GF-D8 (cell line): ENCODE measurements around the gene MR1.

Experiments
- DNase-seq: peaks from one replicate; lab custom pipeline; 2025; lab: John Stamatoyannopoulos, UW

MR1 gene

DNA sequence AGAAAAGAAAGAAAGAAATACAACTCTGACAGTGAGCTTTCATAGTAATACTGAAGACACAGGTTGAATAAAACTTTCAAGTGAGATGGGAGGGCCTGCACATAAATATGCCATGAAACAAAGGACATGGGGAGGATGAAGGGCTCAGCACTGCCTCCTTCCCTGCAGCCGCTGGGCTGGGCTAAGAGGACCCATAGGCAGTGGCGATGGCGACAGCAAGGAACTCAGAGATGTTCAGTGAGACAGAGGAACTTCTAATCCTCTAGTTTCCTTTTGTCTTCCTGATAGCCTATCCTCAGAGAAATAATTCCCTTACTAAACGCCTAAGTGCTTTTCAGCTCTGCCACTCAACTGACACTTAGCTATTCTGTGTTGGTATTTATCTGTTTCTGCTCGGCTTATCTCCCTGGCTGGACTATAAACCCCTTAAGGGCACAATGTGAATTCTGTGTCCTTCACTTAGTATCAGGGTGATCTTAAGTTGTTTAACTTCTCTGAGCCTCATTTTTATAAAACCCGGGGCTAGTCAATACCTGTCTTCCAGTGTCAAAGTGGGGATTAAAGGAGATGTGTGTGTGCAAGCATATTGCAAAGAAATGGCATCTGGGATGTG lies 30.3 kb downstream of the MR1 start:
- DNase-seq, result no peak

DNA sequence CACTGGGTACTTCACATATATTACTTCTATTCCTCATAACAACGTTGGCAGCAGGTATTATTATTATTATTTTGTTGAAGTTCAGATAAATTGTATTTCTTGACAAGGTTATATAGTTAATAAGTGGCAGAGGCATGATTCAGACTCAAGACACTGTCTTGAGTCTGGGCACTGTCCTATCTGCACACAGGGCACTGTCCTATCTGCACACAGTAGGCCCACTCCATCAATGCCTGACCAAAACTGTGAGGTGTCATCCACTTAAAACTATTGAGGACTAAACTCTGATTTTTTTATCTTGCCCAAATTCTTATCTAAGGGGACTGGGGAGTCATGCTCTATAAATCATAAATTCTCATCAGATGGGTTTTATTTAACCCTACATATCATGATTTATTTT lies 30.9 kb downstream of the MR1 start:
- DNase-seq, result no peak

DNA sequence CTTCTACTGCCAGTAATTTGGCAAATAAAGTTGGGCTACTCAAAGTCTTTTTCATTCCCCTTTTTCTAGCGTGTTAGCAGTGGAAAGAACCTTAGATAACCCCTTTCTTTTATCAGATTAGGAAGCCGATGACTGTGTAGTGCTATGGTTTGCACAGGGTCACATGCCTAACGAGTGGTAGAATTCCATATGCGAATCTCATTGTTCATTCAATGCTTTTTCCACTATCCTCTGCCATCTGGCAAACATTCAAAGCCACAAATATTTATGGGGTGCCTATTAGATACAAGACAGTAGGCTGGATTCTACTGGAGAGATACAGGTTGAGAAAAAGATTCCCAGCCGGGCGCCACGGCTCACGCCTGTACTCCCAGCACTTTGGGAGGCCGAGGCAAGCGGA lies 39.9 kb downstream of the MR1 start:
- no peak for DNase-seq

DNA sequence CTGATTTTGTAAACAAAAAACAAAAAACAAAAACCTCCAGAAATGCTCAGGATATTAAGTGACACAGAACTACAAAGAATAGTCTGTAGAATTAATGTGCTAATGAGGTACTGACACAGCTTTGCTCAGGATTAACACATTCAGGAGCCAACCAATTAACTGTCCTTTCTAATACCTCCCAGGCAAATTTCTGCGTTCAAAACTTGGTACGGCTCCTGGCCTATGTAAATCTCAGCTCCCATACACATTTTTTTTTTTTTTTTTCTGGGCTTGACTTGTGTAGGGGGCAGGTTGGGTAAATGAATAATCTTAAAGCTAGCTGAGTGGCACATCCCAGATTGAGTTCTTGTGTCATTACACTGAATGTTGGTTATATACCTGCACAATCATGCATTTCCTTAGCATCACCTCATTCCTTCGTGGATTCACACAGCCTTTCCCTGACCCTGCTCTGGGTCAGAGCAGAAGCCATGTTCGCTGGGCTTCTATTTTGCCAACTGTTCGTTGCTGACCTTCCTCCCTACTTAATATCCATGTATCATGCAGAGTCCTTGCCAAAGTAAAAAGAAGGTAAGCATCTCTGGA lies 42.1 kb downstream of the MR1 start:
- no peak for DNase-seq

DNA sequence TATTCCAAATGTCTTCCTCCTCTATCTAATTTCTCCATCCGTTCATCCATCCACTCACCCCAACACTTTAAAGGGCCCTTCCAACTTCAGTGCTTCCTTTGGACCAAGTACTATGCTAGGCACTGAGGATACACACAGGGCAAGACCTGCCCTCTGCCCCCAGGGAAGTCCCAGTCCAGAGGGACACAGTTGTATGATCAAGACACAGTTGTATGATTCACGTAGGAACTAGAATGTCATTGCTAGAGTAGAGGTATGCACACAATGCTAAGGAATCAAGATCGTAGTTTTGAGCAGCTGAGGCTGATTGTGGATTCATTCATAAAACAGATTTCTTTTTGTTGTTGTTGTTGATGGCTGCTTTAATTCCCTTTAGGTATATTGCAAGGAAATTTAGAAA lies 43.1 kb downstream of the MR1 start:
- DNase-seq, result no peak

DNA sequence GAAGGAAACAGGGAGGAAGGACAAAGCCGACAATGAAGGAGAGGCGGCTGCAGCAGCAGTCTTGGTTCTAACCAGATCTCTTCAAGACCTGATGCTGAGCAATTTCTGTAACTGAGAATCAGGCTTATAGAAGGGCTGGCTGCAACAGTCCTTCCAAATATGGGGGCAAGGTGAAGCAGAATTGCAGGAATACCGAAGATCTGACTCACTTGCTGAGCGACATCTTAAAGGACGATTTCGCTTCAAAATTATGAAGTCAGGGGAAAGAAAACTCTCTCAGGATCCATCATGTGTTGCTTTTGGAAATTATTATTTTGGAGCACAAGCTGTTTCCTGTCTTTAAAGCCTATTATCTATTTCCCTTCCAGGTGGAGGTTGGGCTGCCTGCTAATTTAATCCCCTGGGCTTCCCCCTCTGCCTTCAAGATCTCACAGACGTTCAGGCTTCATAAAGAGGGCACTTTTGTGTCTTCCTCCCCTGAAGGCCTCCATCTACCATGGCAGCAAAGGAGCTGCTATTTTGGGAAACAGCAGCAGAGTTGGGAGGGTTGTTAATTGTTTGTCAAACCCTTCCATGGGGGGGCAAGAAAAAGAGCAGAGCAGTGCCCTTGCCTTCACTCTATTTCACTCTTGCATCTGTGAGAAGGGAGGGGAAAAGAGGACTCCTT lies 43.9 kb downstream of the MR1 start:
- DNase-seq, result no peak

DNA sequence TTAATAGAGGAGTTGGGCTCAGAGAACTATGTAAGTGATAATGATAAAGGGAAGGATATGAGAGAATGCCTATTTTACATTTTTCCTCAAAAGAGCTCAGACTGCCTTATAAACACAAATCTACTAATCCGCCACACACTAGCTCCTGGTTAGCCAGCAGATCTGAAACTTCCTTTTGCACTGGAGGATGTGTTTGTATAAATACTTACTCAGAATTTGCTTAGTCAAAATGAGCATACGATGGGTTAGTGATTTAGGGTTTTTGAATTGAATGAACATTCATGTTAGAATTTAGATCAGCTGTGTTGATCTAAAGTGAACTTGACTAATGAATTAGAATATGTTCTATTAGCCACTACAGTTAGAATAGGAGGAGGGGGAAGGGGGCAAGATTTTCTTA lies 45.6 kb downstream of the MR1 start:
- no peak for DNase-seq

DNA sequence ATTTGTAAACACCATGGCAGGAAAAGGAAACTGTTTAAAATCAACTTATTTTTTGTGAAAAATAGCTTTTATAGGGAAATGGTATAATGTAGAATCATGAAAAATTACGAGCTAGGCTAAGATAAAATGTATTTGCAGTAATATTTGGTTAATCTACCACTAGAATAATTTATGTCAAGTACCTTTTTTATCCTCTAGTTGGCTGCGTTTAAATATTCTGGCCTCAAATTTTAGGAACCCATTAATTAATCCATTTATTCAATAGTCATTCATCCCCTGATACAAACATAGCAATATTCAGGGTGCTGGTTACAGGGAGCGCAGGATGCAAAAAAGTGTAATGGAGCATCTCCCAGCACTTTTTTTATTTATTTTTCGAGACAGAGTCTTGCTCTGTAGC lies 46.1 kb downstream of the MR1 start:
- no peak for DNase-seq

DNA sequence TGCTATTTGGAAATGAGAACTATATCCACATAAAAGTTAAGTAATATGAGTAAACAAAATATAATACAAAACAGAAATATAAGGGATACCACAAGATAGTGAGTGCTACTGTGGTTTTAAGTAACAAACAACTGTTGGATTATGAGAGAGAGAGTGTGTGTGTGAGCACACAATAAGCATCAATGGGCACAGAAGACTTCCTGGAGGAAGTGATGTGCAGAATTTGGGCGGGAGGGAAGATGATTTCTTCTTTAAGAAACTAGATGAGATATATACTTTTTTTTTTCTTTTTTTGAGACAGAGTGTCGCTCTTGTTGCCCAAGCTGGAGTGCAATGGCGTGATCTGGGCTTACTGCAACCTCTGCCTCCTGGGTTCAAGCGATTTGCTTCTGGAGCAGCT lies 46.8 kb downstream of the MR1 start:
- no peak for DNase-seq

DNA sequence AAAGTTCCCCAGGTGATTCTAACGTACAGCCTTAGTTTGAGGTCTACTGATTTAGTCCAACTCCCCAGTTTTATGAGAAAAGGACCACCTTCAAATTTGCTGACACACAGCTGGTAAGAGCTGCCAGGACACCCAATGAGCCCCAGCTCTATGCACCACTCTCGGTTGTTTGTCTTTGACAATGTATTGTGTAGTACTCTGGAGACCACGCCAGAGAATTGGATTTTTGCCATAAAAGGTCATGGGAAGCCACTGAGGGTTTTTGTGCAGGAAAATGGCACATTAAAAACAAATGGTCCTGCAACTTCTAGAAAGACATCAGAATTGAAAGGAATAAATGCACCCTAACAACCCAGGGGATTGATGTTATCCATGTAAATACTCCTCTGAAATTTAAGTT lies 47.6 kb downstream of the MR1 start:
- no peak for DNase-seq

DNA sequence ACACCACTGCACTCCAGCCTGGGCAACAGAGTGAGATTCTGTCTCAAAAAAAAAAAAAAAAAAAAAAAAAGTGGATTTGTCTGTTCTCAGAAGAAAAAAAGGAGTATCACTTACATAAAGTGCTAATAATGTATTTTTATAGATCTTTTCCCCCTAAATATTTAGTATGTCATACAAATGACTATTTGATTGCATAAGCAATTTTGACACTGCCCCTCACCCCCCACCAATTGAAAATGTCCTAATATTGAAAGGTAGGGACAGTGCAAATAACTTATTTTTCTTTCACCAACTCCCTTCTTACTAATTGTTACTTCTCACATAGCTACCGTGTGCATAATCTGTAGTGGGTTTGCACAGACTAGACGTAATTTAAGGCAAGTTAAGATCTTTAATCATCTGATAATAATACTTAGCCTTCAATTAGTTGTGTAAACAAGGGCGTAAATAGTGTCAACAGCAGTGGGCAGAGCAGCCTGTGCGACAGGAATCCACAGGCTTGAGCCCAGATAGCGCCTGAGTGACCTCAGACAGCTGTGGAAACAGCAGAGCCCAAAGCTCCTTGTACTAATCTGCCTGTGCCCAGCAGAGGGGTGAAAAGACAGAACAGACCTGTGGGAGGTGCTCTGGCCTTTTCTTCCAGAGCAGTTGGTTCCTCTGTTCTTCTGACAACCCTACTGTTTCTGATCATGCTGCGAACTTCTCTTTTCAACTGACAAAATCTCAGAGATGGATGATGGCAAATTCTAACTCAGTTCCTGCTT lies 50.2 kb downstream of the MR1 start:
- peak; percentile 76 for DNase-seq

DNA sequence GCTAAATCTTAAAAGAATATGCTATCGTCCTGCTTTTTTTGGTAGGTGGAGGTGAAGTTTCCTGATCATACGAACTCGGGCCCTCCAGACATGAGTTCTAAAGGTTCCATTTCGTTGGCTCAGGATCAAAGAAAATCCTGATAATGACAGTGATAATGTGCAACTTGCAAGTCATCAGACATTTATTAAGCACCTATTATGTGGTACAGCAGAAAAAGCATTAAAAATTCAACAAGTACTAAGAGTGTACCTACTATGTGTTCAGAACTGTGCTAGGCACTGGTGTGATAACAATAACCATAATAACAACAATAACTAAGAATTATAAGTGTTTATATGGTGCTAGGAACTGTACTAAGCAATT lies 50.8 kb downstream of the MR1 start:
- DNase-seq, result no peak

DNA sequence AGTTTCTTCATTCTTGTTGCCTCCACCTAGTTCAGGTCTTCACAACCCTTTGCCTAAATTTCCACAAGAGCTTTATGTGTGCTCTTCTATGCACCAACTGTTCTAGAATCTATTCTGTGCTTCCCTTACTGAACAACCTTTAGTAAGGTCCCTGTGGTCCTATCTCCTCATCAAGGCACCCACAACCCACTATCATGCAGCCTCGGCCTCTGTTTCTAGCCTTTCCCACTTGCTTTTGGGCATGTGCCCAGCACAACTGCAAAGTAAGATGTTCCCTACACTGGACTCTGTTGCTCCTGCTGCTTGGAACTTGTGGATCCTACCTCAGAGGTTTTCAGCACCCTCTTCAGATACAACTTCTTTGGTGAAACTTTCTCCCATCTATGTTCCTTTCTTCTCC lies 52.3 kb downstream of the MR1 start:
- no peak for DNase-seq

DNA sequence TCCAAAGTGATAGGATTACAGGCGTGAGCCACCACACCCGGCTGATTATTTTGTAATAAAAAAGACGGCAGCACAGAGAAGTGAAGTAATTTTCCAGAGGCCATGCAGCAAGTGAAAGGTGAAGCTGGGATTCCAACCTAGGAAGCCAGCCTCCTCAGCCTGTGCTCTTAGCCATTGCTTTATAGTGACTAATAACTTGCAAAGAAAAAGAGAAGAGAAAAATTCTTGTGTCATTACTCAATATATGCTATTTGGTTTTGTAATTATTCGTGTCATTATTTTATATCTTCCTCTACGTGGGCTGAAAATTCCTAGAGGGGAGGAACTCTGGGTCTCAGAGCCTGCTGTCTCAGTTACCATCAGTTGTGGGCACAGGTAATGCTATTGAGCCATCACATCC lies 53.1 kb downstream of the MR1 start:
- DNase-seq, result no peak

DNA sequence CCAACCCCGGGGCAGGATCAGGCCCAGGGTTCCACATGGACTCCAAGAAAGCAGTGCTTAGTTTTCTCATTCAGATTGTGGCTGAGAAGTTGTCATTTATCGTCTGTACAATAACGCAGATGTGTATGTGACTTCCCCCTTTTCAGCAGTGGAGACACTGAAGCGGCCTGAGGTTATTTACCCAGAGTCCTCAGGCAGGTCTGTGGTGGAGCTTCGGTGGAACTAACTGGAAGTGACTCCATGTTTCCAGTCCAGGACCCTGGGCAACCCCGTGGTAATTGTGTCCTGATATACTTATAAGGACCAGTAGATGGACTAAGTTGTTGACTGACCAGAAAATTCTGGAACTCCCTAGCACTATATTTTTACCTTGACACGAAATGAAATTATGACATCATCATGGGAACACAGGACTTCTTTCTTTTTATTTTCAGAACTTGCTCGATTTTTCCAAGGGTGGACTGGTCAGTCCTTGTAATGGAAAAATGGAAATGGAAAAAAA lies 53.7 kb downstream of the MR1 start:
- DNase-seq, result peak; percentile 82

DNA sequence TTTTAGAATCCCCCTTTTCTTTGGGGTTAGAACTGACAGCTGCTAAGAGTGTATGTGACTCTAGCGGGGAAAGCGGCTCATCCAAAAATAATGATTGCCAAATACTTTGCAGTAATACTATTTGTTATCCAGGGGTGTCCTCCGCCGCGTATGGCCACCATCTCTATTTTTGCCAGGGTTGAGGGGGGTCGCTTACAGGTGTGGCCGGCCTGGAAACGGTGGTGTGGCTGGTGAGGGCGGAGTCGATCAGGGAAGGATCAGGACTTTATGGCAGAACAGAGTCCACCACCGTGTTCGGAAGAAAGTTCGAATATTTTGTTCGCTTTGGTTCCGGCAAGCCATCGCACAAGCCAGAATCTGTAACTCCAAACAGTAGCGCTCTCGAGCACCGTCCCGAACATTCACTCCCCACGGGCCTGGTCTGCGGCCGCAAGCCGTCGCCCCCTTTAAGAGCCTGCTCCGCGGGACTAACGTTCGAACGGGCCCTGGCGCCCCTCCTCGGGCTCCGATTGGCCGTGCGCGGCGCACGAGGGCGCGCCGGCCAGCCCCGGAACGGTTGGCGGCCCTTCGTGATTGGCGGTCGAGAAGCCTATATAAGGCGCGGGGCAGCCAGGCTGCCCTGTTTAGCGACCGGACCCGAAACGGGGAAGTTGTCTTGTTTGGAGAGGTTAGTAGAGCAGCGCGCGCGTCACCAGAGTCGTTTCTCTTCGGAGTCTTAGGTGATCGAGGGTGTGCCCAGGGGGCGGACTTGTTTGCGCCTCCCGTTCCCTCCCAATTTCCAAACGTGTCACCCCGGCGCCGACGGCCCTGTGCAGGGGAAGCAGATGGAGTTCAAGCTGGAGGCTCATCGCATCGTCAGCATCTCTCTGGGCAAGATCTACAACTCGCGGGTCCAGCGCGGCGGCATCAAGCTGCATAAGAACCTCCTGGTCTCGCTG lies 54.6 kb downstream of the MR1 start, which contains the start of gene IER5:
Gene IER5 (plus strand): TSS at position 622 of the 938 bp plus-strand sequence. CDS start 203 bp downstream, at position 825.
- DNase-seq, result peak; percentile 87

DNA sequence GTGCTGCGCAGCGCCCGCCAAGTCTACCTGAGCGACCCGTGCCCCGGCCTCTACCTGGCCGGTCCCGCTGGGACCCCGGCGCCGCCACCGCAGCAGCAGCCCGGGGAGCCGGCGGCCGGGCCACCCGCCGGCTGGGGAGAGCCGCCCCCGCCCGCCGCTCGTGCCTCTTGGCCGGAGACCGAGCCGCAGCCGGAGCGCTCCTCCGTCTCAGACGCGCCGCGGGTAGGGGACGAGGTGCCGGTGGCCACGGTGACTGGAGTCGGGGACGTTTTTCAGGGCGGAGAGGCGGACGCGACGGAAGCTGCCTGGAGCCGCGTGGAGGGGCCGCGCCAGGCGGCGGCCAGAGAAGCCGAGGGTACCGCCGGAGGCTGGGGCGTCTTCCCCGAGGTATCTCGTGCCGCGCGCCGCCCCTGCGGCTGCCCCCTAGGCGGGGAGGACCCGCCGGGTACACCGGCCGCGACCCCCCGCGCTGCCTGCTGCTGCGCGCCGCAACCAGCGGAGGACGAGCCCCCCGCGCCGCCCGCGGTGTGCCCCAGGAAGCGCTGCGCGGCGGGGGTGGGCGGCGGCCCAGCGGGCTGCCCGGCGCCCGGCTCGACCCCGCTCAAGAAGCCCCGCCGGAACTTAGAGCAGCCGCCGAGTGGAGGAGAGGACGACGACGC lies 55.4 kb downstream of the MR1 start:
- DNase-seq, result no peak

DNA sequence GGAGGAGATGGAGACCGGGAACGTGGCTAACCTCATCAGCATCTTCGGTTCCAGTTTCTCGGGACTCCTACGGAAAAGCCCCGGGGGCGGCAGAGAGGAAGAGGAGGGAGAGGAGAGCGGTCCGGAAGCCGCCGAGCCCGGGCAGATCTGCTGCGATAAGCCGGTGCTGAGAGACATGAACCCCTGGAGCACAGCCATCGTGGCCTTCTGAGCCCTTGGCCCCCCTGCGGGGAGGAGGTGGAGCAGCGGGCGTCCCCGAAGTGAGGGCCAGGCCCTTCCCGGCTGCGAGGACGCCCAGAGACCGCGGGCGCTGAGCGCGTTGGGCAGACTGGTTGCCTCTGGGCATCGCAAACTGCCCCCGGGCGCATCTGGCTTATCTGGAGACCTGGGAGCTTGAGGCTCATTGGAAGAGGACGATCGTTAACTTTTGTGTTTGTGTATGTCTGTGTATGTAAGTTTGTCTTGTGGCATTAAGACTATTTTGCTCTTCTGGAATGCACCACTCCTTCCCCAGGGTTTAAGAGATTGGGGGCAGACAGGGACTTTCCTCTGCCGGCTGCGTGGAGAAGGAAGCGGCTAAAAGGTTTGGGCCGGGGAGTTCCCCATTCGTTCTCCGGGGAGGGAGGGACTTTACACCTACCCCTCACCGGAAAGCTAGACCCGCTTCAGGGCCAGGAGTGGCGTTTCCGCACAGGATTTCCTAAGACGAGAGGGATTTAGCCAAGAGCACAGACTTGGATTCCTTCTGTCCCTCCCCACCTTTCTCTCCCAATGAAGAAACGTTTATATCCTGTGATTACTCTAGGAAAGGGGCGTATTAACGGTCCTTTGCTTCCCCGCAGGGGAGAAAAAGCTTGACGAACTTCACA lies 56.1 kb downstream of the MR1 start:
- DNase-seq, result peak; percentile 55

DNA sequence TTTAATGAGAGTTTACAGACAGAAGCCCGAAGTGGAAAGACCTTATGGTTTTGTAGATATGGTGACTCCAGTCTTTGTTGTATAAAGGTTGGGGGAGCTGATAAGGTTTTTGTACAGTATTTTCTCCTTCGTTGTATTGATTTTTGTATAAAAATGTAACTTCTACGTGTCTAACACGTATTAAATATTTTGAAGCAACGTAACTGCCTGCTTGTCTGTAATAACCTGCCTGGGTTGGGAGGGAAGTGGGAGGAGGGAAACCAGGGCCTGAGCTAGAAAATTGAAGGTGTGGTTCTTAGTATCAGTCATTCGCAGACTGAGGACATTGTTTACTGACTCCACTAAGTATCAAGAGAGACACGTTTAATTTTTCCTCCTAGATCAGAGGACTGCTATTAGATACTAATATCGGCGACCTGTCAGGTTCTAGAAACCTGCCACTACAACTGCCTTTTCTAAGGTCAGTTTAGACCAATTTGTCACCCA lies 56.9 kb downstream of the MR1 start:
- DNase-seq, result no peak
